Psoas muscle (tissue), 8 donors: ENCODE results near the gene DHRS3. TPM values are rescaled to one million over a fixed set of nuclear protein-coding genes. Genes with fewer than 3 reads are reported as not detected.

ENCODE experiments used
- ATAC-seq, 4 donors: fragments of 200-7000 bp; cut with Tn5 transposase; one replicate each; pipeline ENCODE4 v1.9.1; 2020; ENCODE audit warnings: moderate library complexity in 3 of 4, mild to moderate bottlenecking in 2 of 4
- DNase-seq, 2 donors: peaks; one replicate each; pipeline ENCODE4 v3.0.0-alpha.2; 2020
- H3K27ac ChIP-seq: fragments of 200-600 bp; one replicate; pipeline ENCODE4 v1.8.0; 2022
- H3K27me3 ChIP-seq, 3 donors: fragments of 200-600 bp in 1 of 3; one replicate each; pipeline versions ENCODE4 v1.6.1 to v1.8.0; 2013 to 2022; ENCODE audit warnings: low read length in 2 of 3, mild to moderate bottlenecking in 2 of 3, moderate library complexity in 1 of 3; ENCODE audit not compliant: insufficient read depth in 3 of 3
- H3K36me3 ChIP-seq, 2 donors: fragments of 200-600 bp in 1 of 2; one replicate each; pipeline versions ENCODE4 v1.6.1 to v1.8.0; 2013 to 2022; ENCODE audit warnings: low read depth in 1 of 2, mild to moderate bottlenecking in 1 of 2, moderate library complexity in 1 of 2; ENCODE audit not compliant: insufficient read depth in 1 of 2
- H3K4me1 ChIP-seq: fragments of 200-600 bp; one replicate; pipeline ENCODE4 v1.8.0; 2022
- H3K4me3 ChIP-seq: fragments of 200-600 bp; one replicate; pipeline ENCODE4 v1.8.0; 2022; ENCODE audit warnings: mild to moderate bottlenecking
- H3K9me3 ChIP-seq: fragments of 200-600 bp; one replicate; pipeline ENCODE4 v1.8.0; 2022
- CTCF ChIP-seq: fragments of 200-600 bp; IDR thresholded peaks from one replicate; pipeline ENCODE4 v1.8.0; 2022; ENCODE audit warnings: antibody characterized with exemption
- WGBS, 3 donors: extraction: QIAGEN DNeasy Blood & Tissue Kit; methylation state at CpG; one replicate each; pipeline versions ENCODE4 v1.1.6 to v1.1.7; 2013; 5-methylcytosine and 5-hydroxymethylcytosine counted together
- intact Hi-C, 2 donors: fragments of 100-400 bp; cut with DNase I; formaldehyde crosslinking; loops; one replicate each; pipeline versions ENCODE4 v1.11.0 to v1.14.2; 2022
- polyA plus RNA-seq, 3 donors: library from polyadenylated mRNA; stranded (reverse); fragments of 200-250 nt; gene quantifications; one replicate each; pipeline ENCODE4 v1.2.3, GENCODE V29; 2013
- total RNA-seq, 4 donors: library from RNA; stranded (reverse); fragmentation: NEBNext Ultra II Directional in 2 of 4; extraction: Animal tissue kit (Norgen Biotek cat#: 25700) in 2 of 4; gene quantifications; one replicate each; pipeline versions ENCODE4 v1.2.1 to v1.2.4, GENCODE V29; 2021 to 2023
- donor health status: healthy with polysubstance abuse.
- donor health status: DM: no; HTN: no; CAD: no; lungs with moderate emphysema.
- donor health status: Bipolar disorder and iron deficiency.
- donor health status: healthy.
- donor health status: DM: yes; HTN: yes; CAD: no.
- donor health status: DM: no; HTN: no; CAD: no.
- donor health status: DM: no; HTN: no; CAD: no.
- donor health status: DM: yes; HTN: yes; CAD: no.

Gene DHRS3
- total and polyA plus RNA-seq, 7 donors, result 21.7 to 78.7 (median 41.2) TPM

GRCh38 chr1:12548279-12548972, 69.6 kb downstream of the DHRS3 start:
- peak in 1 of 2 donors; percentile 67 for DNase-seq
- intact Hi-C loops, result no loop called here
- H3K27ac ChIP-seq, result peak overlapping the region; percentile 84
- H3K4me1 ChIP-seq, result peaks cover 41% of the 10 kb centered on the region
- no peaks in the 10 kb centered on the region for H3K27me3 ChIP-seq
- H3K4me3 ChIP-seq, result no peak overlapping the region
- ATAC-seq, result no peak
- no peak for TF ChIP-seq CTCF
- 83 to 87% (median 85%) methylated on average over 12 to 14 of the region's 14 CpGs for WGBS, 3 donors
- no peaks in the 10 kb centered on the region for H3K9me3 ChIP-seq
- no peaks in the 10 kb centered on the region for H3K36me3 ChIP-seq

GRCh38 chr1:12547586-12548225, 70.3 kb downstream of the DHRS3 start:
- WGBS, 3 donors, result 77 to 82% (median 80%) methylated on average over 20 of the region's 20 CpGs
- H3K4me1 ChIP-seq, result peaks cover 34% of the 10 kb centered on the region
- H3K27ac ChIP-seq, result peak overlapping the region; percentile 84
- H3K27me3 ChIP-seq, result no peaks in the 10 kb centered on the region
- DNase-seq, result peak in 1 of 2 donors; percentile 58
- no peaks in the 10 kb centered on the region for H3K9me3 ChIP-seq
- intact Hi-C loops, result no loop called here
- H3K36me3 ChIP-seq, result no peaks in the 10 kb centered on the region
- no peak for TF ChIP-seq CTCF
- no peak for ATAC-seq
- H3K4me3 ChIP-seq, result no peak overlapping the region

GRCh38 chr1:12546771-12547585, 71.0 kb downstream of the DHRS3 start:
- H3K4me3 ChIP-seq, result no peak overlapping the region
- no peaks in the 10 kb centered on the region for H3K9me3 ChIP-seq
- no peak for ATAC-seq
- peak; percentile 85 to 90 for DNase-seq
- peaks cover 29% of the 10 kb centered on the region for H3K4me1 ChIP-seq
- no peak for TF ChIP-seq CTCF
- peak overlapping the region; percentile 84 for H3K27ac ChIP-seq
- H3K27me3 ChIP-seq, result no peaks in the 10 kb centered on the region
- no peaks in the 10 kb centered on the region for H3K36me3 ChIP-seq
- WGBS, 3 donors, result 33 to 45% (median 39%) methylated on average over 17 of the region's 17 CpGs
- intact Hi-C loops, result no loop called here

GRCh38 chr1:12544992-12545391, 73.0 kb downstream of the DHRS3 start:
- Histone ChIP-seq H3K36me3 (no peaks in the 10 kb centered on the region), H3K27ac (no peak overlapping the region), H3K4me3 (no peak overlapping the region), H3K9me3 (no peaks in the 10 kb centered on the region), H3K27me3 (no peaks in the 10 kb centered on the region), H3K4me1 (peaks cover 43% of the 10 kb centered on the region)
- DNase-seq (no peak), ATAC-seq (no peak)
- TF ChIP-seq CTCF, result no peak
- intact Hi-C loops, result loop anchor here (5.0 kb wide), 2 partner anchors 72 to 77 kb away; partner anchors contain the start of gene DHRS3 (in 1 of the 2)
- WGBS, 3 donors, result 55 to 60% (median 56%) methylated on average over 8 of the region's 8 CpGs
